Measurements from ENCODE around the gene GREB1.
"Not testable (repeated sequence)": the region's sequence is repeated elsewhere in the genome, so short reads cannot be mapped to it uniquely, and the experiment has no call there.

DNA sequence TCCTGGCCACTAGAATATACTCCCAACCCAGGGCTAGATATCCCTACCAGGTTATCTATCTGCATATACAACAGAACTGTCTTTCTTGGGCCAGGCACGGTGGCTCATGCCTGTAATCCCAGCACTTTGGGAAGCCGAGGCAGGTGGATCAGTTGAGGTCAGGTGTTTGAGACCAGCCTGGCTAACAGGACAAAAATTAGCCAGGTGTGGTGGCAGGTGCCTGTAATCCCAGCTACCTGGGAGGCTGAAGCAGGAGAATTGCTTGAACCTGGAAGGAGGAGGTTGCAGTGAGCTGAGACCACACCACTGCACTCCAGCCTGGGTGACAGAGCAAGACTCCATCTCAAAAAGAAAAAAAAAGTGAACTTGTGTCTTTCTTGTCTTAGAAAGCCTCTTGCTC lies 126.6 kb downstream of the GREB1 start:
- TF ChIP-seq, protein P1, sequence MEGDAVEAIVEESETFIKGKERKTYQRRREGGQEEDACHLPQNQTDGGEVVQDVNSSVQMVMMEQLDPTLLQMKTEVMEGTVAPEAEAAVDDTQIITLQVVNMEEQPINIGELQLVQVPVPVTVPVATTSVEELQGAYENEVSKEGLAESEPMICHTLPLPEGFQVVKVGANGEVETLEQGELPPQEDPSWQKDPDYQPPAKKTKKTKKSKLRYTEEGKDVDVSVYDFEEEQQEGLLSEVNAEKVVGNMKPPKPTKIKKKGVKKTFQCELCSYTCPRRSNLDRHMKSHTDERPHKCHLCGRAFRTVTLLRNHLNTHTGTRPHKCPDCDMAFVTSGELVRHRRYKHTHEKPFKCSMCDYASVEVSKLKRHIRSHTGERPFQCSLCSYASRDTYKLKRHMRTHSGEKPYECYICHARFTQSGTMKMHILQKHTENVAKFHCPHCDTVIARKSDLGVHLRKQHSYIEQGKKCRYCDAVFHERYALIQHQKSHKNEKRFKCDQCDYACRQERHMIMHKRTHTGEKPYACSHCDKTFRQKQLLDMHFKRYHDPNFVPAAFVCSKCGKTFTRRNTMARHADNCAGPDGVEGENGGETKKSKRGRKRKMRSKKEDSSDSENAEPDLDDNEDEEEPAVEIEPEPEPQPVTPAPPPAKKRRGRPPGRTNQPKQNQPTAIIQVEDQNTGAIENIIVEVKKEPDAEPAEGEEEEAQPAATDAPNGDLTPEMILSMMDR (conservative IDR thresholded peaks at IDR 0.05): not testable (repeated sequence)
- TF ChIP-seq ZFX (IDR thresholded peaks at IDR 0.05): not testable (repeated sequence)

All from C4-2B (cell line).